ENCODE results near the gene FBXL2. TPM values are rescaled to one million over a fixed set of nuclear protein-coding genes. Genes with fewer than 3 reads are reported as not detected.

FBXL2 gene
- total and polyA plus RNA-seq, 2 of the 4 experiments (the other 2 are of a cell fraction) = 15.8 to 21.0 TPM

- no peak for TF ChIP-seq USF2 (IDR thresholded peaks at IDR 0.05; ENCODE audit: low read depth, low read length)
Observed at GRCh38 chr3:33424606-33425452, 147.6 kb downstream of the FBXL2 start (continued).

GRCh38 chr3:33425453-33425852 is 148.2 kb downstream of the FBXL2 start:
- peaks cover 56% of the 10 kb centered on the region for H4K20me1 ChIP-seq (ENCODE audit: insufficient read depth, low read length)

More at GRCh38 chr3:33425453-33425852, 148.2 kb downstream of the FBXL2 start:
- Histone ChIP-seq H3K27me3 (ENCODE audit: control insufficient read depth, insufficient read depth, low read length) (no peaks in the 10 kb centered on the region), H3K9ac (ENCODE audit: low read depth, low read length) (no peak overlapping the region), H2AK5ac (ENCODE audit: low read depth, low read length) (0 out of 2 replicates have a peak overlapping the region, but pooled peaks have one; percentile 51), H3K4me2 (ENCODE audit: low read depth, low read length) (no peak overlapping the region), H2AK9ac (replicated peaks; ENCODE audit: low read depth, low read length, poor library complexity) (no peak overlapping the region), H2BK120ac (ENCODE audit: low read depth, low read length) (no peak overlapping the region), H3K18ac (ENCODE audit: low read depth, low read length) (no peak overlapping the region), H3K36me3 (ENCODE audit: control insufficient read depth, insufficient read depth, low read length) (peaks cover 13% of the 10 kb centered on the region), H3K79me1 (ENCODE audit: low read depth in 1 of 2, low read length in 2 of 2) (peaks cover 8 to 67% of the 10 kb centered on the region in 2 experiments), H3K4ac (ENCODE audit: low read depth, low read length) (no peak overlapping the region; the same call in 1 of the 2 replicates), H2BK15ac (ENCODE audit: low read depth, low read length) (no peak overlapping the region), H3K9me3 (ENCODE audit: control insufficient read depth, insufficient read depth, low read length) (no peaks in the 10 kb centered on the region), H4K8ac (ENCODE audit: low read depth in 2 of 2, low read length in 2 of 2) (no peak overlapping the region), H2BK5ac (ENCODE audit: low read depth, low read length, poor library complexity, severe bottlenecking) (no peak overlapping the region), H4K5ac (ENCODE audit: low read depth, low read length) (no peak overlapping the region), H4K91ac (ENCODE audit: insufficient read depth, low read depth, low read length) (no peak overlapping the region), H3K14ac (replicated peaks; ENCODE audit: low read depth, low read length) (0 out of 2 replicates have a peak overlapping the region, but pooled peaks have one; percentile 56), H3K23ac (ENCODE audit: low read depth, low read length) (peak overlapping the region; percentile 85; the same call in 1 of the 2 replicates), H3K27ac (ENCODE audit: insufficient read depth, low read length) (no peak overlapping the region), H3K4me3 (ENCODE audit: insufficient read depth, low read depth, low read length) (no peak overlapping the region), H2BK20ac (ENCODE audit: low read depth, low read length) (no peak overlapping the region), H2AFZ (replicated peaks; ENCODE audit: low read length, poor library complexity) (no peak overlapping the region), H3K4me1 (ENCODE audit: control insufficient read depth, insufficient read depth, low read length) (peaks cover 8% of the 10 kb centered on the region), H3K9me1 (ENCODE audit: insufficient read depth, low read length) (peaks cover 3% of the 10 kb centered on the region), H3K56ac (ENCODE audit: extremely low read depth, insufficient read depth, low read length) (no peak overlapping the region)
- TF ChIP-seq SMC3 (IDR thresholded peaks at IDR 0.05; ENCODE audit: low read depth, low read length) (no peak), MAFK (IDR thresholded peaks at IDR 0.05; ENCODE audit: low read depth, low read length) (no peak), POLR2A (IDR thresholded peaks at IDR 0.05; ENCODE audit: low read depth, low read length) (no peak), RCOR1 (IDR thresholded peaks at IDR 0.05; ENCODE audit: insufficient replicate concordance, low read length) (no peak), CEBPB (IDR thresholded peaks at IDR 0.05; ENCODE audit: low read depth, low read length) (no peak), FOS (IDR thresholded peaks at IDR 0.05; ENCODE audit: low read depth, low read length) (no peak), RFX5 (IDR thresholded peaks at IDR 0.05; ENCODE audit: low read depth, low read length) (no peak)
- dilution Hi-C loops (cut with HindIII; ENCODE audit: low sequenced_read_pairs, unreplicated experiment) (no loop called here), in situ Hi-C loops (cut with MboI; ENCODE audit: low sequenced_read_pairs) (no loop called here), intact Hi-C loops (cut with micrococcal nuclease) (no loop called here)
- POLR2A ChIA-PET (ENCODE audit: unreplicated experiment) = no interaction called here
- CTCF ChIA-PET = no interaction called here
- ATAC-seq (ENCODE audit: low read depth) = no peak
- BruUV-seq (replicated peaks) = no TSS peak
- no CpG with 5 or more reads among the region's 2 CpGs for WGBS, 2 experiments (ENCODE audit: extremely low coverage in 2 of 2, insufficient read length in 1 of 2)
- no peak for DNase-seq
